Keratinocyte (primary cell): ENCODE measurements around the gene FTH1. TPM values are rescaled to one million over a fixed set of nuclear protein-coding genes. Genes with fewer than 3 reads are reported as not detected.

Experiments used
- DNase-seq: peaks from one replicate; pipeline ENCODE4 v3.0.0-alpha.2; 2011; ENCODE audit warnings: low read depth, missing footprints, low spot score
- FAIRE-seq: peaks from 2 replicates; lab custom pipeline; 2011; peaks lifted over from hg19 to GRCh38; lab: Jason Lieb, UNC
- H2AFZ ChIP-seq: 2 replicates; pipeline ENCODE4 v1.6.0; 2012; ENCODE audit warnings: low read length, control low read depth, inconsistent platforms; ENCODE audit not compliant: control insufficient read depth
- H3K27ac ChIP-seq: 2 replicates; pipeline ENCODE4 v1.5.1; 2011; ENCODE audit warnings: low read length; ENCODE audit not compliant: control insufficient read depth, insufficient read depth
- H3K27me3 ChIP-seq: 3 replicates; pipeline ENCODE4 v1.6.0; 2011; ENCODE audit warnings: low read length; ENCODE audit not compliant: control insufficient read depth, insufficient read depth; ENCODE audit errors: extremely low read depth
- H3K36me3 ChIP-seq, 2 experiments: 2 replicates in 1 of 2; 3 replicates in 1 of 2; pipeline ENCODE4 v1.5.1; 2011; ENCODE audit warnings: low read length in 2 of 2, mild to moderate bottlenecking in 1 of 2; ENCODE audit not compliant: control insufficient read depth in 2 of 2, insufficient read depth in 2 of 2; ENCODE audit errors: extremely low read depth in 1 of 2
- H3K4me1 ChIP-seq: 3 replicates; pipeline ENCODE4 v1.5.1; 2011; ENCODE audit warnings: low read length; ENCODE audit not compliant: control insufficient read depth, insufficient read depth; ENCODE audit errors: extremely low read depth
- H3K4me2 ChIP-seq: 3 replicates; pipeline ENCODE4 v1.6.0; 2011; ENCODE audit warnings: low read depth, low read length; ENCODE audit not compliant: control insufficient read depth, insufficient read depth; ENCODE audit errors: extremely low read depth
- H3K4me3 ChIP-seq, 3 experiments: fragments of 200-600 bp in 1 of 3; sonication (generic) in 1 of 3; 2 replicates in 2 of 3; 3 replicates in 1 of 3; pipeline ENCODE4 v1.5.1; 2011 to 2016; ENCODE audit warnings: low read length in 3 of 3, mild to moderate bottlenecking in 3 of 3, control low read depth in 2 of 3, inconsistent platforms in 1 of 3, low read depth in 1 of 3, mixed read lengths in 1 of 3, mixed run types in 1 of 3, moderate library complexity in 1 of 3; ENCODE audit not compliant: control insufficient read depth in 2 of 3, insufficient read depth in 2 of 3; ENCODE audit errors: extremely low read depth in 1 of 3
- H3K79me2 ChIP-seq: 2 replicates; pipeline ENCODE4 v1.6.0; 2012; ENCODE audit warnings: low read length; ENCODE audit not compliant: control insufficient read depth, insufficient read depth
- H3K9ac ChIP-seq: 3 replicates; pipeline ENCODE4 v1.6.0; 2011; ENCODE audit warnings: low read length; ENCODE audit not compliant: control insufficient read depth, insufficient read depth; ENCODE audit errors: extremely low read depth
- H3K9me1 ChIP-seq: 3 replicates; pipeline ENCODE4 v1.6.0; 2011; ENCODE audit warnings: low read length; ENCODE audit not compliant: control insufficient read depth, insufficient read depth; ENCODE audit errors: extremely low read depth
- H3K9me3 ChIP-seq: 2 replicates; pipeline ENCODE4 v1.5.1; 2012; ENCODE audit warnings: low read depth, low read length; ENCODE audit not compliant: control insufficient read depth
- H4K20me1 ChIP-seq: 3 replicates; pipeline ENCODE4 v1.6.0; 2011; ENCODE audit warnings: low read length; ENCODE audit not compliant: control insufficient read depth, insufficient read depth; ENCODE audit errors: extremely low read depth
- CTCF ChIP-seq, 3 experiments: IDR thresholded peaks in 1 of 3; conservative IDR thresholded peaks in 1 of 3; optimal IDR thresholded peaks in 1 of 3; 2 replicates in 2 of 3; 3 replicates in 1 of 3; pipeline versions ENCODE3 to v1.5.1; 2011; ENCODE audit warnings: low read length in 3 of 3, mild to moderate bottlenecking in 3 of 3, moderate library complexity in 2 of 3, control low read depth in 1 of 3, inconsistent platforms in 1 of 3; ENCODE audit not compliant: insufficient read depth in 2 of 3; ENCODE audit errors: extremely low read depth in 1 of 3
- EZH2 ChIP-seq: IDR thresholded peaks from one replicate; pipeline ENCODE4 v1.6.1; 2012; ENCODE audit warnings: inconsistent platforms, mild to moderate bottlenecking, low read length, moderate library complexity
- dilution Hi-C: fragments of 300-500 bp; cut with MboI; formaldehyde crosslinking; loops from one replicate; pipeline ENCODE4 v1.7.0; 2020; ENCODE audit warnings: low sequenced_read_pairs; ENCODE audit not compliant: extremely low pct_ligation_motif_present
- polyA plus RNA-seq, 5 experiments: library from polyadenylated mRNA; depleted of rRNA in 3 of 5; stranded (reverse) in 3 of 5; stranded (forward) in 1 of 5; unstranded in 1 of 5; fragments of >200 nt; gene quantifications; 1 replicate in 1 of 5; 2 replicates in 3 of 5; 3 replicates in 1 of 5; pipeline versions ENCODE4 v1.2.1 to v1.2.3, GENCODE V29; 2011 to 2012; ENCODE audit warnings: missing spikeins in 2 of 5, low read depth in 1 of 5, low replicate concordance in 1 of 5

The FTH1 gene
- polyA plus RNA-seq, 1 donor (not counting 4 experiments of a cell fraction or from before 2014, with no cell fraction given): 1,058 TPM

GRCh38 chr11:61972112-61972671 lies 4.8 kb upstream of the FTH1 start:
- Histone ChIP-seq H3K27ac (peak overlapping the region; percentile 100), H3K27me3 (no peaks in the 10 kb centered on the region), H3K79me2 (peaks cover 5% of the 10 kb centered on the region), H3K9me1 (no peaks in the 10 kb centered on the region), H3K9me3 (no peaks in the 10 kb centered on the region), H3K9ac (peak overlapping the region; percentile 89), H3K36me3 (no peaks in the 10 kb centered on the region), H2AFZ (peak overlapping the region; percentile 8), H3K4me2 (peak overlapping the region; percentile 88), H4K20me1 (no peaks in the 10 kb centered on the region), H3K4me3 (peak overlapping the region in 2 of 3 experiments; percentile 42 to 44), H3K4me1 (peaks cover 66% of the 10 kb centered on the region)
- TF ChIP-seq CTCF (optimal IDR thresholded peaks at IDR 0.05 in 1 of 3, IDR thresholded peaks at IDR 0.05 in 1 of 3, conservative IDR thresholded peaks at IDR 0.05 in 1 of 3; ENCODE audit: extremely low read depth in 1 of 3, insufficient read depth in 2 of 3, low read length in 3 of 3) (no peak), EZH2 (no peak)
- DNase-seq (no peak), FAIRE-seq (no peak)
- dilution Hi-C loops: no loop called here

GRCh38 chr11:61971248-61972111 lies 4.0 kb upstream of the FTH1 start:
- TF ChIP-seq EZH2: no peak
- H3K27me3 ChIP-seq: no peaks in the 10 kb centered on the region
- no peaks in the 10 kb centered on the region for H3K9me1 ChIP-seq
- H4K20me1 ChIP-seq: peaks cover 5% of the 10 kb centered on the region
- no peak for FAIRE-seq
- peak overlapping the region; percentile 43 for H2AFZ ChIP-seq
- H3K36me3 ChIP-seq: peaks cover 2 to 5% of the 10 kb centered on the region in 2 experiments
- peak; percentile 95 for DNase-seq
- no peaks in the 10 kb centered on the region for H3K9me3 ChIP-seq
- peaks cover 66% of the 10 kb centered on the region for H3K4me1 ChIP-seq
- H3K79me2 ChIP-seq: peaks cover 10% of the 10 kb centered on the region
- H3K4me3 ChIP-seq: no peak overlapping the region
- H3K4me2 ChIP-seq: peak overlapping the region; percentile 56
- dilution Hi-C loops: no loop called here
- H3K27ac ChIP-seq: peak overlapping the region; percentile 96
- peak overlapping the region; percentile 89 for H3K9ac ChIP-seq
